ENCODE data around the gene FCMR.

FCMR gene

GRCh38 chr1:206898915-206899431, 22.8 kb downstream of the FCMR start:
- no peak for DNase-seq

GRCh38 chr1:206898089-206898914, 23.4 kb downstream of the FCMR start:
- no peak for DNase-seq

GRCh38 chr1:206897175-206897574, 24.6 kb downstream of the FCMR start, which contains the start of gene IL24:
Gene IL24 (plus strand): TSS chr1:206897443. CDS start chr1:206897833, 390 bp downstream.
- DNase-seq: peak; percentile 58

- DNase-seq: no peak
Observed at GRCh38 chr1:206896261-206896660, 25.5 kb downstream of the FCMR start.

- no peak for DNase-seq
Observed at GRCh38 chr1:206895837-206896242, 25.9 kb downstream of the FCMR start.

GRCh38 chr1:206895325-206895724, 26.4 kb downstream of the FCMR start:
- no peak for DNase-seq

- no peak for DNase-seq
Observed at GRCh38 chr1:206893380-206893779, 28.4 kb downstream of the FCMR start.

GRCh38 chr1:206892351-206892984, 29.3 kb downstream of the FCMR start:
- no peak for DNase-seq

- DNase-seq: no peak
Observed at GRCh38 chr1:206891412-206891811, 30.3 kb downstream of the FCMR start.

GRCh38 chr1:206890125-206891060, 31.3 kb downstream of the FCMR start:
- DNase-seq: no peak

GRCh38 chr1:206887701-206888100, 34.0 kb downstream of the FCMR start:
- no peak for DNase-seq

GRCh38 chr1:206886831-206887230, 34.9 kb downstream of the FCMR start:
- DNase-seq: no peak

GRCh38 chr1:206885341-206886060, 36.2 kb downstream of the FCMR start:
- no peak for DNase-seq

GRCh38 chr1:206883876-206884275, 37.9 kb downstream of the FCMR start:
- DNase-seq: no peak

GRCh38 chr1:206883160-206883559, 38.6 kb downstream of the FCMR start:
- DNase-seq: no peak

GRCh38 chr1:206882555-206882954, 39.2 kb downstream of the FCMR start:
- DNase-seq: no peak

- DNase-seq: no peak
Observed at GRCh38 chr1:206880314-206880713, 41.4 kb downstream of the FCMR start.

GRCh38 chr1:206878456-206878855, 43.3 kb downstream of the FCMR start:
- DNase-seq: no peak

- no peak for DNase-seq
Observed at GRCh38 chr1:206875752-206876377, 45.9 kb downstream of the FCMR start.

GRCh38 chr1:206873603-206874188, 48.0 kb downstream of the FCMR start:
- no peak for DNase-seq

- DNase-seq: no peak
Observed at GRCh38 chr1:206872139-206872538, 49.6 kb downstream of the FCMR start.
